B cell (primary cell): ENCODE measurements around the gene ECE1. TPM values are rescaled to one million over a fixed set of nuclear protein-coding genes. Genes with fewer than 3 reads are reported as not detected.
"Not testable (repeated sequence)": the region's sequence is repeated elsewhere in the genome, so short reads cannot be mapped to it uniquely, and the experiment has no call there.

Experiments used
- ATAC-seq: fragments of 200-7000 bp; cut with Tn5 transposase; one replicate; pipeline ENCODE4 v1.10.0; 2021; ENCODE audit warnings: low read depth, mild to moderate bottlenecking, moderate number of reproducible peaks, moderate library complexity
- CTCF ChIA-PET: fragments of 350-600 bp; sonication (Branson Sonifier 250); formaldehyde crosslinking; loops from one replicate; lab custom pipeline; 2021; ENCODE audit warnings: antibody characterized with exemption, inconsistent platforms; lab: Charles Lee
- POLR2A ChIA-PET: fragments of 350-600 bp; sonication (Branson Sonifier 250); formaldehyde crosslinking; loops from one replicate; lab custom pipeline; 2021; ENCODE audit warnings: antibody characterized with exemption; lab: Charles Lee
- DNase-seq: peaks from one replicate; pipeline ENCODE4 v3.0.0; 2013
- H2AFZ ChIP-seq: 2 replicates; pipeline ENCODE4 v1.6.1; 2012; ENCODE audit warnings: mild to moderate bottlenecking, low read depth, low read length; ENCODE audit not compliant: insufficient read depth, poor library complexity, severe bottlenecking
- H3K27ac ChIP-seq, 2 donors: 1 replicate in 1 of 2; 2 replicates in 1 of 2; pipeline ENCODE4 v1.5.1; 2012 to 2013; ENCODE audit warnings: low read length in 2 of 2, mild to moderate bottlenecking in 2 of 2, moderate library complexity in 1 of 2
- H3K27me3 ChIP-seq, 4 experiments: fragments of 200-600 bp in 1 of 4; sonication (generic) in 1 of 4; replicated peaks in 1 of 4; 1 replicate in 2 of 4; 2 replicates in 2 of 4; pipeline versions ENCODE4 v1.6.1 to v1.7.0; 2013 to 2016; ENCODE audit warnings: low read length in 3 of 4, mild to moderate bottlenecking in 2 of 4, mixed read lengths in 1 of 4, moderate library complexity in 1 of 4; ENCODE audit not compliant: insufficient read depth in 4 of 4, control insufficient read depth in 3 of 4; ENCODE audit errors: control extremely low read depth in 1 of 4
- H3K36me3 ChIP-seq, 2 experiments: replicated peaks in 1 of 2; 1 replicate in 1 of 2; 2 replicates in 1 of 2; pipeline versions ENCODE4 v1.6.1 to v1.7.1; 2013; ENCODE audit warnings: low read length in 1 of 2; ENCODE audit not compliant: insufficient read depth in 2 of 2, control insufficient read depth in 1 of 2; ENCODE audit errors: control extremely low read depth in 1 of 2, extremely low read depth in 1 of 2
- H3K4me1 ChIP-seq, 2 donors: fragments of 200-600 bp in 1 of 2; sonication (generic) in 1 of 2; 1 replicate in 1 of 2; 2 replicates in 1 of 2; pipeline versions ENCODE4 v1.5.1 to v1.6.1; 2013 to 2017; ENCODE audit warnings: low read length in 2 of 2; ENCODE audit not compliant: control insufficient read depth in 2 of 2, insufficient read depth in 2 of 2
- H3K4me2 ChIP-seq: replicated peaks from 2 replicates; pipeline ENCODE3; 2012; ENCODE audit warnings: mild to moderate bottlenecking, low read depth, low read length; ENCODE audit not compliant: poor library complexity, severe bottlenecking
- H3K4me3 ChIP-seq, 5 experiments: fragments of 200-600 bp in 1 of 5; sonication (generic) in 1 of 5; 1 replicate in 3 of 5; 2 replicates in 2 of 5; pipeline versions ENCODE4 v1.5.1 to v1.7.0; 2011 to 2016; ENCODE audit warnings: low read length in 4 of 5, mild to moderate bottlenecking in 4 of 5, low read depth in 2 of 5, control low read depth in 1 of 5, moderate library complexity in 1 of 5; ENCODE audit not compliant: insufficient read depth in 1 of 5; ENCODE audit errors: control extremely low read depth in 1 of 5, extremely low read depth in 1 of 5
- H3K79me2 ChIP-seq: fragments of 200-600 bp; sonication (generic); one replicate; pipeline ENCODE4 v1.6.0; 2016; ENCODE audit warnings: low read length; ENCODE audit not compliant: control insufficient read depth, insufficient read depth
- H3K9ac ChIP-seq: fragments of 200-600 bp; sonication (generic); 2 replicates; pipeline ENCODE4 v1.6.1; 2017; ENCODE audit warnings: mild to moderate bottlenecking, low read length, moderate library complexity
- H3K9me3 ChIP-seq, 3 donors: one replicate each; pipeline versions ENCODE4 v1.6.1 to v1.7.1; 2013; ENCODE audit warnings: low read length in 2 of 3; ENCODE audit not compliant: control insufficient read depth in 2 of 3, insufficient read depth in 1 of 3; ENCODE audit errors: control extremely low read depth in 1 of 3
- H4K20me1 ChIP-seq: 2 replicates; pipeline ENCODE4 v1.6.0; 2012; ENCODE audit warnings: mild to moderate bottlenecking, low read length; ENCODE audit not compliant: insufficient read depth, control insufficient read depth, poor library complexity, severe bottlenecking
- H3K27ac Mint-ChIP-seq: one replicate; pipeline ENCODE4 v1.8.0; 2021; ENCODE audit warnings: mixed read lengths
- H3K27me3 Mint-ChIP-seq: one replicate; pipeline ENCODE4 v1.8.0; 2021; ENCODE audit warnings: mixed read lengths
- H3K4me1 Mint-ChIP-seq: one replicate; pipeline ENCODE4 v1.8.0; 2021; ENCODE audit warnings: mixed read lengths
- H3K4me3 Mint-ChIP-seq: one replicate; pipeline ENCODE4 v1.8.0; 2021; ENCODE audit warnings: mixed read lengths
- H3K9me3 Mint-ChIP-seq: one replicate; pipeline ENCODE4 v1.8.0; 2022; ENCODE audit warnings: mixed read lengths; ENCODE audit not compliant: insufficient read depth
- EZH2 ChIP-seq: IDR thresholded peaks from 2 replicates; pipeline ENCODE4 v1.6.1; 2012; ENCODE audit warnings: borderline replicate concordance, low read depth, mild to moderate bottlenecking, moderate library complexity, low read length; ENCODE audit not compliant: insufficient read depth, poor library complexity, severe bottlenecking
- WGBS: methylation state at CpG from one replicate; pipeline ENCODE4 v1.1.5; 2013; ENCODE audit warnings: missing lambda C conversion rate; ENCODE audit not compliant: insufficient coverage; 5-methylcytosine and 5-hydroxymethylcytosine counted together
- intact Hi-C: fragments of 100-400 bp; cut with micrococcal nuclease; formaldehyde crosslinking; loops from one replicate; pipeline ENCODE4 v1.10.0; 2022
- polyA plus RNA-seq: library from polyadenylated mRNA; depleted of rRNA; stranded (reverse); fragments of >200 nt; gene quantifications from 2 replicates; pipeline ENCODE4 v1.2.3, GENCODE V29; 2012
- total RNA-seq, 2 donors: library from RNA; stranded (reverse); fragments of 120-200 nt in 1 of 2; gene quantifications; 1 replicate in 1 of 2; 2 replicates in 1 of 2; pipeline versions ENCODE4 v1.2.3 to v1.2.4, GENCODE V29; 2013 to 2022
- TF ChIP-seq, protein P1 (sequence below): fragments of 200-600 bp; IDR thresholded peaks from one replicate; pipeline ENCODE4 v1.8.0; 2022; ENCODE audit warnings: antibody characterized with exemption, mild to moderate bottlenecking

ECE1 gene
- total and polyA plus RNA-seq, 2 donors (not counting 1 experiment from before 2014, with no cell fraction given): 46.7 to 133 TPM

DNA sequence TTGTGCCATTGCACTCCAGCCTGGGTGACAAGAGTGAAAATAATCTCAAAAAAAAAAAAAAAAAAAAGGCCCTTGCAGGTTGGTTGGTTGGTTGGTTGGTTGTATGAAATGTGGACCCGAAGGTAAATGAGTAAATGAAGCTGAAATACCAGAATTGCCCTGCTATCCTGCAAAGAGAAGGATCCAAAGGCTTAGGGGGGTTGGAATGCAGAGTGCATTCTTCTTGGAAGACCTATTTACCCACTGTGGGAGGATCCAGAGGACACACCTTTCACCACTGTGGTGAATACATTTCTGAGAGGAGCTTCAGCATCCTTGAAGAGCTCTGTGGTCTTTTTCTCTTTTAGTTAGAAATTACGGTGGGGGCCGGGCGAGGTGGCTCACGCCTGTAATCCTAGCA is 84.8 kb downstream of the ECE1 start:
- DNase-seq: no peak
- Histone ChIP-seq H3K4me2 (no peak overlapping the region), H3K27me3 (no peaks in the 10 kb centered on the region), H3K79me2 (no peaks in the 10 kb centered on the region), H3K27ac (no peak overlapping the region), H3K9me3 (no peaks in the 10 kb centered on the region), H3K4me1 (no peaks in the 10 kb centered on the region), H2AFZ (no peak overlapping the region), H3K9ac (no peak overlapping the region), H3K4me3 (no peak overlapping the region), H4K20me1 (no peaks in the 10 kb centered on the region), H3K36me3 (no peaks in the 10 kb centered on the region)
- no peak for ATAC-seq
- TF ChIP-seq, protein P1, sequence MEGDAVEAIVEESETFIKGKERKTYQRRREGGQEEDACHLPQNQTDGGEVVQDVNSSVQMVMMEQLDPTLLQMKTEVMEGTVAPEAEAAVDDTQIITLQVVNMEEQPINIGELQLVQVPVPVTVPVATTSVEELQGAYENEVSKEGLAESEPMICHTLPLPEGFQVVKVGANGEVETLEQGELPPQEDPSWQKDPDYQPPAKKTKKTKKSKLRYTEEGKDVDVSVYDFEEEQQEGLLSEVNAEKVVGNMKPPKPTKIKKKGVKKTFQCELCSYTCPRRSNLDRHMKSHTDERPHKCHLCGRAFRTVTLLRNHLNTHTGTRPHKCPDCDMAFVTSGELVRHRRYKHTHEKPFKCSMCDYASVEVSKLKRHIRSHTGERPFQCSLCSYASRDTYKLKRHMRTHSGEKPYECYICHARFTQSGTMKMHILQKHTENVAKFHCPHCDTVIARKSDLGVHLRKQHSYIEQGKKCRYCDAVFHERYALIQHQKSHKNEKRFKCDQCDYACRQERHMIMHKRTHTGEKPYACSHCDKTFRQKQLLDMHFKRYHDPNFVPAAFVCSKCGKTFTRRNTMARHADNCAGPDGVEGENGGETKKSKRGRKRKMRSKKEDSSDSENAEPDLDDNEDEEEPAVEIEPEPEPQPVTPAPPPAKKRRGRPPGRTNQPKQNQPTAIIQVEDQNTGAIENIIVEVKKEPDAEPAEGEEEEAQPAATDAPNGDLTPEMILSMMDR: no peak
- no peak for TF ChIP-seq EZH2
- Mint-ChIP-seq H3K4me1 (no peaks in the 10 kb centered on the region), H3K27me3 (no peaks in the 10 kb centered on the region), H3K27ac (no peak overlapping the region), H3K4me3 (no peak overlapping the region), H3K9me3 (no peaks in the 10 kb centered on the region)
- WGBS: 81% methylated on average over 3 of the region's 5 CpGs
- ChIA-PET POLR2A (no interaction called here), CTCF (interaction anchor here (0.8 kb wide), 1 partner anchor 10 kb away, joined by 5 read pairs; no protein-coding TSS in a partner anchor)
- intact Hi-C loops: no loop called here

DNA sequence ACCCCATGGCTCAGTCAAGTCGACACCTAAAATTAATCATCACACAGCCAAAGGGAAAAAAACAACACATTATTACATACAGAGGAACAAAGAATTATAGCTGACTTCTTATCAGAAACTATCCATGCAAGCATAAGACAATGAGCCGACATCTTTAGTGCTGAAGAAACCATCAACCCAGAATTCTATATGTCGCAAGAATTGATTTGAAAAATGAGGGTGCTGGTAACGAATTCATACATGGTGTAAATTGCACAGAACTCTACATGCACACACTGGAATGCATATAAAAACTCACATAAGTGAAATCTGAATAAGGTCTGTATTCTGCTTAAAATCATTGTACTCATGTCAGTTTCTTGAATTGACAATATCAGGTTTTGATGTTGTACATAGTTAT is 88.6 kb downstream of the ECE1 start:
- Histone ChIP-seq H3K27ac (no peak overlapping the region), H3K4me3 (no peak overlapping the region), H3K36me3 (no peaks in the 10 kb centered on the region), H3K79me2 (no peaks in the 10 kb centered on the region), H3K4me1 (no peaks in the 10 kb centered on the region), H3K27me3 (no peaks in the 10 kb centered on the region), H2AFZ (no peak overlapping the region), H3K4me2 (no peak overlapping the region), H3K9me3 (no peaks in the 10 kb centered on the region), H3K9ac (no peak overlapping the region), H4K20me1 (no peaks in the 10 kb centered on the region)
- Mint-ChIP-seq H3K27me3 (peaks cover 4% of the 10 kb centered on the region), H3K4me1 (no peaks in the 10 kb centered on the region), H3K4me3 (no peak overlapping the region), H3K27ac (no peak overlapping the region), H3K9me3 (no peaks in the 10 kb centered on the region)
- no peak for DNase-seq
- ChIA-PET POLR2A (no interaction called here), CTCF (no interaction called here)
- no peak for ATAC-seq
- WGBS: no CpG with 5 or more reads among the region's 4 CpGs
- no peak for TF ChIP-seq EZH2
- TF ChIP-seq, protein P1: no peak
- intact Hi-C loops: no loop called here

DNA sequence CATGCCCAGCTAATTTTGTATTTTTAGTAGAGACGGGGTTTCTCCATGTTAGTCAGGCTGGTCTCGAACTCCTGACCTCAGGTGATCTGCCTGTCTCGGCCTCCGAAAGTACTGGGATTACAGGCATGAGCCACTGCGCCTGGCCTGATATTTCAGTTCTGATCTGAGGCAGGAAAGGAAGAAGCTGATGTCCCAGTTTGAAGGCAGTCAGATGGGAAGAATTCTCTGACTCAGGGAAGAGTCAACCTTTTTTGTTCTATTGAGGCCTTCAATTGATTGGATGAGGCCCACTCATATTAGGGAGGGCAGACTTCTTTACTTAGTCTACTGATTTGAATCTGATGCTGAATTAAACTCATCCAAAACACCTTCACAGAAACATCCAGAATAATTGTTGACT is 89.0 kb downstream of the ECE1 start:
- H3K79me2 ChIP-seq, H3K4me3 ChIP-seq, H3K4me2 ChIP-seq, H3K27me3 Mint-ChIP-seq, H3K4me1 ChIP-seq, H4K20me1 ChIP-seq, H2AFZ ChIP-seq, DNase-seq, H3K36me3 ChIP-seq, POLR2A ChIA-PET, H3K4me3 Mint-ChIP-seq, H3K9ac ChIP-seq, H3K9me3 ChIP-seq, intact Hi-C loops, H3K9me3 Mint-ChIP-seq, ATAC-seq, H3K27ac ChIP-seq, H3K27me3 ChIP-seq, H3K27ac Mint-ChIP-seq, H3K4me1 Mint-ChIP-seq: not testable (repeated sequence)
- CTCF ChIA-PET: interaction anchor here (0.6 kb wide), 1 partner anchor 9 kb away, joined by 4 read pairs; no protein-coding TSS in a partner anchor
- 94% methylated on average over 5 of the region's 5 CpGs for WGBS
